Trophoblast cell (in vitro differentiated cells and primary cell): ENCODE measurements around the gene UBR1.

Experiments used
- DNase-seq, 2 donors: peaks; one replicate each; pipeline ENCODE4 v3.0.0-alpha.2; 2016
- H2AFZ ChIP-seq: 2 replicates; pipeline ENCODE4 v1.6.1; 2013; ENCODE audit warnings: low read length, moderate library complexity, mild to moderate bottlenecking; ENCODE audit not compliant: insufficient read depth, poor library complexity
- H2AK5ac ChIP-seq: 2 replicates; pipeline ENCODE4 v1.6.1; 2013; ENCODE audit warnings: mild to moderate bottlenecking, low read length
- H2BK120ac ChIP-seq: 2 replicates; pipeline ENCODE4 v1.6.1; 2013; ENCODE audit warnings: low read length, mild to moderate bottlenecking, moderate library complexity; ENCODE audit not compliant: insufficient read depth, poor library complexity
- H2BK12ac ChIP-seq: 2 replicates; pipeline ENCODE4 v1.6.1; 2013; ENCODE audit warnings: mild to moderate bottlenecking, low read length, moderate library complexity
- H2BK5ac ChIP-seq: 2 replicates; pipeline ENCODE4 v1.6.1; 2013; ENCODE audit warnings: low read length, low read depth, moderate library complexity, mild to moderate bottlenecking; ENCODE audit not compliant: poor library complexity
- H3K14ac ChIP-seq: 2 replicates; pipeline ENCODE4 v1.6.1; 2013; ENCODE audit warnings: mild to moderate bottlenecking, low read length
- H3K18ac ChIP-seq: 2 replicates; pipeline ENCODE4 v1.6.1; 2013; ENCODE audit warnings: mild to moderate bottlenecking, low read length
- H3K23ac ChIP-seq: 2 replicates; pipeline ENCODE4 v1.6.1; 2013; ENCODE audit warnings: low read length
- H3K27ac ChIP-seq: 2 replicates; pipeline ENCODE4 v1.5.1; 2013; ENCODE audit warnings: low read depth, mild to moderate bottlenecking, inconsistent platforms, low read length, moderate library complexity
- H3K27me3 ChIP-seq: 2 replicates; pipeline ENCODE4 v1.6.1; 2013; ENCODE audit warnings: inconsistent platforms, mild to moderate bottlenecking, low read length, moderate library complexity; ENCODE audit not compliant: insufficient read depth
- H3K36me3 ChIP-seq, 2 experiments: 1 replicate in 1 of 2; 2 replicates in 1 of 2; pipeline ENCODE4 v1.6.1; 2013; ENCODE audit warnings: low read length in 2 of 2, mild to moderate bottlenecking in 2 of 2, moderate library complexity in 1 of 2; ENCODE audit not compliant: insufficient read depth in 2 of 2, control insufficient read depth in 1 of 2
- H3K4ac ChIP-seq: 2 replicates; pipeline ENCODE4 v1.6.1; 2013; ENCODE audit warnings: low read depth, mild to moderate bottlenecking, low read length, moderate library complexity
- H3K4me1 ChIP-seq, 2 experiments: 1 replicate in 1 of 2; 2 replicates in 1 of 2; pipeline ENCODE4 v1.6.1; 2013; ENCODE audit warnings: low read length in 2 of 2, mild to moderate bottlenecking in 2 of 2, moderate library complexity in 1 of 2; ENCODE audit not compliant: insufficient read depth in 2 of 2, control insufficient read depth in 1 of 2
- H3K4me2 ChIP-seq: 2 replicates; pipeline ENCODE4 v1.6.1; 2013; ENCODE audit warnings: inconsistent platforms, mild to moderate bottlenecking, low read length, moderate library complexity
- H3K4me3 ChIP-seq: 2 replicates; pipeline ENCODE4 v1.5.1; 2013; ENCODE audit warnings: mild to moderate bottlenecking, low read depth, low read length, inconsistent platforms
- H3K79me1 ChIP-seq: one replicate; pipeline ENCODE4 v1.6.1; 2013; ENCODE audit warnings: low read length
- H3K79me2 ChIP-seq: 2 replicates; pipeline ENCODE4 v1.6.1; 2013; ENCODE audit warnings: low read length, mild to moderate bottlenecking; ENCODE audit not compliant: control insufficient read depth, insufficient read depth, poor library complexity
- H3K9ac ChIP-seq: 2 replicates; pipeline ENCODE4 v1.6.1; 2013; ENCODE audit warnings: mild to moderate bottlenecking, low read length
- H3K9me3 ChIP-seq: 2 replicates; pipeline ENCODE4 v1.6.1; 2013; ENCODE audit warnings: low read depth, mild to moderate bottlenecking, control low read depth, inconsistent platforms, low read length; ENCODE audit not compliant: insufficient read depth
- H4K12ac ChIP-seq: 2 replicates; pipeline ENCODE4 v1.6.1; 2013; ENCODE audit warnings: low read depth, mild to moderate bottlenecking, low read length, moderate library complexity
- H4K8ac ChIP-seq: 2 replicates; pipeline ENCODE4 v1.6.1; 2013; ENCODE audit warnings: low read depth, mild to moderate bottlenecking, low read length, moderate library complexity
- H4K91ac ChIP-seq: one replicate; pipeline ENCODE4 v1.6.1; 2013; ENCODE audit warnings: low read depth, mild to moderate bottlenecking, low read length, moderate library complexity
- WGBS: extraction: QIAGEN DNeasy Blood & Tissue Kit; methylation state at CpG from one replicate; pipeline ENCODE4 v1.1.7; 2013; ENCODE audit warnings: missing lambda C conversion rate; ENCODE audit not compliant: insufficient read length, insufficient coverage; ENCODE audit errors: extremely low coverage; 5-methylcytosine and 5-hydroxymethylcytosine counted together

Gene UBR1

GRCh38 chr15:43082509-43082908, 23.3 kb downstream of the UBR1 start:
- Histone ChIP-seq H3K9me3 (no peaks in the 10 kb centered on the region), H3K27me3 (no peaks in the 10 kb centered on the region), H3K18ac (no peak overlapping the region), H3K4me2 (no peak overlapping the region), H2BK12ac (no peak overlapping the region), H2AFZ (no peak overlapping the region), H3K4me1 (no peaks in the 10 kb centered on the region), H3K79me1 (no peaks in the 10 kb centered on the region), H4K8ac (no peak overlapping the region), H3K4ac (no peak overlapping the region), H4K12ac (no peak overlapping the region), H2BK5ac (no peak overlapping the region), H3K14ac (no peak overlapping the region), H3K9ac (no peak overlapping the region), H3K4me3 (no peak overlapping the region), H4K91ac (no peak overlapping the region), H2BK120ac (no peak overlapping the region), H2AK5ac (no peak overlapping the region), H3K27ac (no peak overlapping the region), H3K36me3 (peaks cover 11 to 17% of the 10 kb centered on the region in 2 experiments), H3K79me2 (no peaks in the 10 kb centered on the region), H3K23ac (no peak overlapping the region)
- DNase-seq, result no peak
- WGBS, result no CpG with 5 or more reads among the region's 1 CpG

GRCh38 chr15:43081283-43081682, 24.6 kb downstream of the UBR1 start:
- no peak overlapping the region for H3K23ac ChIP-seq
- H3K27ac ChIP-seq, result no peak overlapping the region
- no peak overlapping the region for H2AK5ac ChIP-seq
- H3K27me3 ChIP-seq, result no peaks in the 10 kb centered on the region
- no peak overlapping the region for H3K4me3 ChIP-seq
- H2BK120ac ChIP-seq, result no peak overlapping the region
- no CpG with 5 or more reads among the region's 7 CpGs for WGBS
- H3K18ac ChIP-seq, result no peak overlapping the region
- H2BK12ac ChIP-seq, result no peak overlapping the region
- no peaks in the 10 kb centered on the region for H3K9me3 ChIP-seq
- H3K79me2 ChIP-seq, result no peaks in the 10 kb centered on the region
- H3K14ac ChIP-seq, result no peak overlapping the region
- no peak overlapping the region for H4K8ac ChIP-seq
- no peaks in the 10 kb centered on the region for H3K4me1 ChIP-seq
- H3K79me1 ChIP-seq, result no peaks in the 10 kb centered on the region
- H3K36me3 ChIP-seq, result peaks cover 11 to 17% of the 10 kb centered on the region in 2 experiments
- H4K12ac ChIP-seq, result no peak overlapping the region
- H4K91ac ChIP-seq, result no peak overlapping the region
- no peak overlapping the region for H2AFZ ChIP-seq
- DNase-seq, result no peak
- H3K4me2 ChIP-seq, result no peak overlapping the region
- H2BK5ac ChIP-seq, result no peak overlapping the region
- H3K9ac ChIP-seq, result no peak overlapping the region
- no peak overlapping the region for H3K4ac ChIP-seq

GRCh38 chr15:43071451-43071850, 34.4 kb downstream of the UBR1 start:
- no peak overlapping the region for H2AK5ac ChIP-seq
- H3K9me3 ChIP-seq, result no peaks in the 10 kb centered on the region
- H3K9ac ChIP-seq, result no peak overlapping the region
- no peak overlapping the region for H3K23ac ChIP-seq
- H3K4ac ChIP-seq, result no peak overlapping the region
- no peaks in the 10 kb centered on the region for H3K79me2 ChIP-seq
- H3K4me2 ChIP-seq, result no peak overlapping the region
- H2AFZ ChIP-seq, result no peak overlapping the region
- no peak overlapping the region for H2BK120ac ChIP-seq
- no peak overlapping the region for H4K12ac ChIP-seq
- H3K36me3 ChIP-seq, result peaks cover 9 to 11% of the 10 kb centered on the region in 2 experiments
- H3K4me1 ChIP-seq, result peaks cover 3% of the 10 kb centered on the region in 2 experiments
- no peak overlapping the region for H2BK5ac ChIP-seq
- H2BK12ac ChIP-seq, result no peak overlapping the region
- no peak overlapping the region for H4K91ac ChIP-seq
- H3K27ac ChIP-seq, result no peak overlapping the region
- H3K27me3 ChIP-seq, result no peaks in the 10 kb centered on the region
- H3K4me3 ChIP-seq, result no peak overlapping the region
- no peak for DNase-seq
- peaks cover 3% of the 10 kb centered on the region for H3K79me1 ChIP-seq
- H4K8ac ChIP-seq, result no peak overlapping the region
- no CpG with 5 or more reads among the region's 2 CpGs for WGBS
- no peak overlapping the region for H3K14ac ChIP-seq
- no peak overlapping the region for H3K18ac ChIP-seq

- Histone ChIP-seq H2BK12ac (no peak overlapping the region), H4K8ac (no peak overlapping the region), H3K14ac (no peak overlapping the region), H3K18ac (no peak overlapping the region), H3K4me3 (no peak overlapping the region), H3K4me1 (peaks cover 3% of the 10 kb centered on the region in 2 experiments), H3K79me1 (peaks cover 3% of the 10 kb centered on the region), H3K79me2 (no peaks in the 10 kb centered on the region), H3K36me3 (peaks cover 9 to 11% of the 10 kb centered on the region in 2 experiments), H2AK5ac (no peak overlapping the region), H3K27ac (no peak overlapping the region), H3K27me3 (no peaks in the 10 kb centered on the region), H4K12ac (no peak overlapping the region), H2AFZ (no peak overlapping the region), H4K91ac (no peak overlapping the region), H3K4ac (no peak overlapping the region), H3K23ac (no peak overlapping the region), H3K9ac (no peak overlapping the region), H3K9me3 (no peaks in the 10 kb centered on the region), H2BK5ac (no peak overlapping the region), H3K4me2 (no peak overlapping the region), H2BK120ac (no peak overlapping the region)
- no CpG with 5 or more reads among the region's 6 CpGs for WGBS
- no peak for DNase-seq
Measured at GRCh38 chr15:43070893-43071292, 34.9 kb downstream of the UBR1 start.
